ENCODE data around the gene MCM3AP.

DNA sequence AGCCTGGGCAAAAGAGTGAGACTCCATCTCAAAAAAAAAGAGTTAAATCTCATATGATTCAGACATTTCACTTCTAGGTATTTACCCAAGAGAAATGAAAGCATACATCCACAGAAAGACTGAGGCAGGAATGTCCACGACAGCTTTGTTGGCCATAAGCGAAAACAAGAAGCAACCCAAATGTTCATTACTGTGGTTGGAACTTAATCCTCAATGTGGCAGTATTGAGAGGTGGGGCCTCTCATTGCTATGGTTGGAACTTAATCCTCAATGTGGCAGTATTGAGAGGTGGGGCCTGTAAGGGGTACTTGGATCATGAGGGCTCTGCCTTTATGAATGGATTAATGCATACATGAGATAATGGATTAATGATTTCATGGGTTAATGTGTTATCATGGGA, 23.0 kb upstream of the MCM3AP start:
- TF ChIP-seq, protein P1, sequence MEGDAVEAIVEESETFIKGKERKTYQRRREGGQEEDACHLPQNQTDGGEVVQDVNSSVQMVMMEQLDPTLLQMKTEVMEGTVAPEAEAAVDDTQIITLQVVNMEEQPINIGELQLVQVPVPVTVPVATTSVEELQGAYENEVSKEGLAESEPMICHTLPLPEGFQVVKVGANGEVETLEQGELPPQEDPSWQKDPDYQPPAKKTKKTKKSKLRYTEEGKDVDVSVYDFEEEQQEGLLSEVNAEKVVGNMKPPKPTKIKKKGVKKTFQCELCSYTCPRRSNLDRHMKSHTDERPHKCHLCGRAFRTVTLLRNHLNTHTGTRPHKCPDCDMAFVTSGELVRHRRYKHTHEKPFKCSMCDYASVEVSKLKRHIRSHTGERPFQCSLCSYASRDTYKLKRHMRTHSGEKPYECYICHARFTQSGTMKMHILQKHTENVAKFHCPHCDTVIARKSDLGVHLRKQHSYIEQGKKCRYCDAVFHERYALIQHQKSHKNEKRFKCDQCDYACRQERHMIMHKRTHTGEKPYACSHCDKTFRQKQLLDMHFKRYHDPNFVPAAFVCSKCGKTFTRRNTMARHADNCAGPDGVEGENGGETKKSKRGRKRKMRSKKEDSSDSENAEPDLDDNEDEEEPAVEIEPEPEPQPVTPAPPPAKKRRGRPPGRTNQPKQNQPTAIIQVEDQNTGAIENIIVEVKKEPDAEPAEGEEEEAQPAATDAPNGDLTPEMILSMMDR (IDR thresholded peaks at IDR 0.05; ENCODE audit: low read depth, low read length, poor library complexity, severe bottlenecking), result no peak
- TF ChIP-seq EZH2phosphoT487 (IDR thresholded peaks at IDR 0.05; ENCODE audit: borderline replicate concordance, low read length), result no peak

All from DOHH2 (cell line).